GM18511 (cell line): ENCODE measurements around the gene SYT8.
"Not testable (repeated sequence)": the region's sequence is repeated elsewhere in the genome, so short reads cannot be mapped to it uniquely, and the experiment has no call there.

Experiments
- ATAC-seq: cut with Tn5 transposase; IDR thresholded peaks from one replicate; pipeline ENCODE4 v1.9.1; 2021; ENCODE audit warnings: mild to moderate bottlenecking, moderate library complexity; ENCODE audit not compliant: unreplicated experiment

Gene SYT8

DNA sequence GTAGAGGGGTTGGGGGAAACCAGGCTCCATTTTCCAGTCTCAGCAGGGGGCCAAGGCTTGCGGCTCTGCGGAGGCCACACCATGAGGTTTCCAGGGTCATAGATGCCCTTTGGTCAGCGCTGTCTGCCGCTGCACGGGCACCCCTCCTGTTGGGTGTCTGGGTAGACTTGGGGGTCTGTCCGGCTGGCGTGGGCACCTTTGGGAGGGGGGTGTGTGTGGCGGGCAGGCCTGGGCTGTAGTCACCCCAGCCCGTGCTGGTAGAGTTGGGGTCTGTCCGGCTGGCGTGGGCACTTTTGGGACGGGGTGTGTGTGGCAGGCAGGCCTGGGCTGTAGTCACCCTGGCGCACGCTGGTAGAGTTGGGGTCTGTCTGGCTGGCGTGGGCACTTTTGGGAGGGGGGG lies 36.7 kb downstream of the SYT8 start:
- ATAC-seq = no peak

GRCh38 chr11:1872267-1872985 lies 37.6 kb downstream of the SYT8 start:
- no peak for ATAC-seq

DNA sequence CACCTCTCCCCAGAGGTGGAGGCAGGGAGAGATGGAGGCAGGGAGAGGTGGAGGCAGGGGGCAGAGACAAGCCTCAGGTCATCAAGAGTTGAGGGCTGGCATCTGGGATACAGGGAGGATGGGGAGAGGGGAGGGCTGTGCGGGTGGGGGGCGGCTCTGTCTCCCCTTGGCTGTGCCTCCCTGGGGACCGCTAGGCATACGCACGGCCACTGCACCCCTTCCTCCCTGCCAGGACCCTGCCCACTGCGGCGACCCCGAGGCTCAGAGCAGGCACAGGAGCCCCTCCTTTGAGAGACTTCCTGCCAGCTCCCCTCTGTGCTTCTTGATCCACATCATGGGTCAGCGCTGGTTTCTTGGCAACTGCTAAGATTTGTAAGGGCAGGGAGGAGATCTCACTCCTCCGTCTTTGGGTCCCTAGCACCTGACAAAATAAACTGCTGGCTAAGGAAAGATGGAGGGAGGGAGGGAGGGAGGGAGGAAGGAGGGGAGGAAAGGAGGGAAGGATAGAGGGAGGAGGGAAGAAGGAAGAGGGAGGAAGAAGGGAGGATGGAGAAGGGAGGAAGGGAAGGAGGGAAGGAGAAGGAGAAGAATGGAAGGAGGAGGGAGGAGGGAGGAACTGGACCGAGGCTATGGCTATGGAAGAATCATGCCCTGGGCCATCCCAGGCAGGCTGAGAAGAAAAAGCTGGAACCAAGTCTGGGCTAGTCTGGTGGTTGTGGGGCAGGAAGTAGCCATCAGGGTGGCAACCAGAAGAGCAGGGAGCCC lies 38.4 kb downstream of the SYT8 start:
- no peak for ATAC-seq

GRCh38 chr11:1873813-1874150 lies 39.0 kb downstream of the SYT8 start:
- ATAC-seq = not testable (repeated sequence)

- ATAC-seq = not testable (repeated sequence)
Measured at GRCh38 chr11:1874441-1875092, 39.8 kb downstream of the SYT8 start.

DNA sequence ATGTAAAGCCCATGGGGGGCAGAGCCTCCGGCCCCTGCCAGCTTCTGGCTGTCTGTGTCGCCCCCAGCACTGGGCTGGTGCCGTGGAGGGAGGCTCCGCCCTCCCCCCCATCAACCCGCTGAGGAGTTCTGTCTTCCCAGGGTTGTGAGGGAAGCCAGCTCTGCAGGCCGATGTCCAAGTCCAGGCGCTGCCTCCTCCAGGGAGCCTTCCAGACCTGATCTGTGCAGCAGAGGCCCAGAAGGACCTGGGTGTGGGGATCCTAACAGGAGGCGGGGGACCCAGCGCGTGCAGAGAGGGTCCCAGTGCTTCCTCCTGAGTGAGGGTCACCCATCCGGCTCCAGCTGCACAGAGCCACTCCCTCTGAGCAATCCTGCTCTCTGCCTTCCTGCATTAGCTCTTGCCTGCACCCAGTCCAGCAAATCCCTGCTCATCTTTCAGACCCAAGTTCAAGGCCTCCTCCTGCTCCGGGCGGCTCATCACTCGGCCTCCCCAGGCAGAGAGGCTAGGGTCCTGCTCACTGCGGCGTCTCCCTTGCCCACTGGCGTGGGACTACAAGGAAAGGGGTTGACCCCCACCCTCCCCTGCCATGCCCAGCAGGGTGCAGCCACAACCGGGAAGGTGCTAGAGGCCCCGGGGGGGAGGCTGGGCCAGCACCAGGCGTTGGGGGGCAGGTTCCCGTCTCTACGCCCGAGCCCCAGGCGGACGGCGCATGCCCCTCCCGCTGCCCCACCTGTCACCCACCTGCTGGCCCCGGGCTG lies 40.5 kb downstream of the SYT8 start:
- no peak for ATAC-seq

- ATAC-seq = not testable (repeated sequence)
Measured at GRCh38 chr11:1875851-1876301, 41.1 kb downstream of the SYT8 start.

DNA sequence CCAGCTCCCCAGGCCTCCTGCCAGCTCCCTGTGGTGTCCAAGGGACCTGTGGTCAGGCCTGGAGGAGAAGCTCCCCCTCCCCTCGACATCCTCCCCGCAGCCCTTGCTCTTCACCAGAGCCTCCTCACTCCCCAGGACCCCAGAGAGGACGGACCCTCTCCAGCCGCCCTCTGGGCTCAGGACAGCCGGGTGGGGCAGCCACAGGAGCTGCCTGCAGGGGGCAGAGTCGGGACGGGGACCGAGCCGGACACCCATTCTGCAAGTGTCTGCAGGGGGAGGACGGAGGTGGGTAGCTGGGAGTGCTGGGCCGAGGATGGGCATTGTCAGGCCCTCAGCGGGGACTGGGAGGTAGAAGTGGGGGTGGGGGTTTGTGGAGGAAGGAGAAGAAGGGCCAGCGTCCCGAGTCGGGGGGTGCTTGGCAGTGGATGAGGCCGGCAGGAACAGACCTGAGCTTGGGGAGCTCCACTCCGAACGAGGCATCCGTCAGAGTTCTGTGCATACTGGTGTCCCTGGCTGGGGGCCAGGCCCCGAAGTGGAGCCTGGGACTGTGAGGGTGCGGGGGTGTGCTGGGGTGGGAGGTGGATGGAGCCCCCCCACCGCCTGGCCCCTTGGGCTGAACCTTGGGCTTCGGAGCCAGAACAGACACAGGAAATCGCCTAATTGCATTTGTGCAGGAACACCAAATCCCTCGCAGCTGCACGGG lies 41.7 kb downstream of the SYT8 start:
- no peak for ATAC-seq

DNA sequence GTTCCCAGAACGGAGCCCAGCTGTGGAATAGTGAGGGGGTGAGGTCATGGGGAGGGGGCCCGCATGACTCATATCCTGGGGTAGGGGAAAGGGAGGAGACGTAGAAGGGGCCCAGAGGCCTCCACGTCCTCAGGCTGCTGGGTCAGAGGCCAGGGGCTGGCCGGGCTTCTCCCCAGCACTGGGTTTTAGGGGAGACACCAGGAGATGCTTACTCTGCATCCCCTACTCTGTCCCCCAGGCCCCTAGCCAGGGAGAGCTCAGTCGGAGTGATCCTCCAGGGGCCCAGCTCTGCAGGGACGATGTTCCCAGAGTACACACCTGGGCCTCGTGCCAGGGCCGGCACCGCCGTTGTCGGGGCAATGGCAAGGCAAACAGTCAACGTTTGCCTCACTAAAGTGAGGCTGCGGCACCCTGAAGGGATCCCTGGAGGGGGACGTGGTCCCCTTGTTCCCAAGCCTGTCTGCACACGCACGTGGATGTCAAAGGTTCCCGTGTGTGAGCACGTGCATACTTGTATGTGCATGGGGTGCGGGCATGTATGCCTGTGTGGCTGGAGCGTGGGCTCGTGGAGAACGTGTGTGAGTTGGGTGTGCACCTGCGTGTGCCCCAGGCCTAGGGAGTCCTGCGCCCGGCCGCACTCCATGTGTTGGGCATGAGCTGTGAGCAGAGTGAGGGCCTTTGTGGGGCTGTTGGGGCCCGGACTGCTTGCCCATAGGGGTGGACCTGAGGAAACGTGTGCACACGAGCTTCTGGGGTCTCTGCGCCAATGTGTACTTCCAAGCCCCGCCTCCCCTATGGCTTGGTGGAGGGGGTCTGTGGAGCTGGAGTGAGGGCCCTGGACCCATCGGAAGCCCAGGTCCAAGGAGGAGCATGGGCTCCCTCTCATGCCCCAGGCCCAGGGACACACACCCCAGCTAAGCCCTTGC lies 42.7 kb downstream of the SYT8 start:
- ATAC-seq = no peak

GRCh38 chr11:1878137-1879031 lies 43.6 kb downstream of the SYT8 start:
- ATAC-seq = no peak

DNA sequence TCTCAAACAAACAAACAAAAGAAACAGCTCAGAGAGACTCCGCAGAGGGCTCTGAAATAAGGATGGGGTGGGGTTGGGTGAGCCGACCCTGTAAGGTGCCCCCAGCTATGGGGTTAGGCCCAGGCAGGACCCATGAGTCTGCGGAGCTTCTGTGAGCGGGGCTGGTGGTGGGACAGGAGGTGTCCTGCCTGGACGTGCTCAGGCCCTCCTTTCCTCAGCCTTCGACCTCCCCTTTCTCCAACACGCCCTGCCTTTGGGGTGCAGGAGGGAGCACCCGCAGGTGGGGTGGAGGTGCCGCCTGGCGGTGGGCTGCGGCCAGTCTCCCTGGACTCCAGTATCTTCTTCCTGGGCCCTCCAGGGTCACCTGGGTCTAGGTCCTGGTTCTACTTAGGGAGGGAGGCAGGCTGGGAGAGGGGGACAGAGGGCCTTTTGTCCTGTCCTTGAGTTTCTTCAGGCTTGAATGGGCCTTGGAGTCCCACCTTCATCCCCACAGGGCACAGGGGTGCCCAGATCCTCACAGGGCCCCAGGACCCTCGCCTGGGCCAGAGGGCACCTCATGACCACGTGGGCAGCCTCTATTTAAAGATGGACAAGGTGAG lies 44.7 kb downstream of the SYT8 start:
- ATAC-seq = no peak

DNA sequence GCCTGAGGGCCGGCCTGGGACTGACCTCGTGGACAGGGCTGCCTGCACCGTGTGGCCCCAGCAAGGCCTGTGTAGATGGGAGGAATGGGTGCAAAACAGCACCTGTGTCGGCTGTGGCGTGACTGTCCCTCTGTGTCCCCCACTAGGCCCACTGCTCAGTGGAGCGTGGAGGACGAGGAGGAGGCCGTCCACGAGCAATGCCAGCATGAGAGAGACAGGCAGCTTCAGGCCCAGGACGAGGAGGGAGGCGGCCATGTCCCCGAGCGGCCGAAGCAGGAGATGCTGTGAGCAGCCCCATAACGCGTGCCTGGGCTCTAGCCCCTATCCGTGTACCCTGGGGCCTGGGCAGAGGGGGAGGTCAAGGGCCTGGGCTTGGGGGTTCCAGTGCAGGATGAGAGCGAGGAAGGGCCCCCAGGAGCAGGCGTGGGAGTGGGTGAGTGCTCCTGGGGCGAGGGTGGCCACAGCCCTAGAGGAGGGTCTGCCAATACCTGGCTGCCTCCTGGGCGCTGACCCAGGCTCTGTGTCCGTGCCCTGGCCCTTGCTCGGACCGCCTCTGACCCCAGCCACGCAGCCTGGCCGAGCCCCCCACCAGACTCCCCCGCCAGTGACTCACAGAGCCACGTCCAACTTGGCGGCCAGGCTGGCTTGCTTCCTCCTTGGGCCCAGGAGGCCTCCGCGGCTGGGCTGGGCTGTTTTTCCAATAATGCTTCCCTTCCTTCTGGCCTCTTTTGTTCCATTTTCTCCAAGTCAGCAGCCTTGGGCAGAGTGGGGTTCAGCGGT lies 45.3 kb downstream of the SYT8 start:
- no peak for ATAC-seq

DNA sequence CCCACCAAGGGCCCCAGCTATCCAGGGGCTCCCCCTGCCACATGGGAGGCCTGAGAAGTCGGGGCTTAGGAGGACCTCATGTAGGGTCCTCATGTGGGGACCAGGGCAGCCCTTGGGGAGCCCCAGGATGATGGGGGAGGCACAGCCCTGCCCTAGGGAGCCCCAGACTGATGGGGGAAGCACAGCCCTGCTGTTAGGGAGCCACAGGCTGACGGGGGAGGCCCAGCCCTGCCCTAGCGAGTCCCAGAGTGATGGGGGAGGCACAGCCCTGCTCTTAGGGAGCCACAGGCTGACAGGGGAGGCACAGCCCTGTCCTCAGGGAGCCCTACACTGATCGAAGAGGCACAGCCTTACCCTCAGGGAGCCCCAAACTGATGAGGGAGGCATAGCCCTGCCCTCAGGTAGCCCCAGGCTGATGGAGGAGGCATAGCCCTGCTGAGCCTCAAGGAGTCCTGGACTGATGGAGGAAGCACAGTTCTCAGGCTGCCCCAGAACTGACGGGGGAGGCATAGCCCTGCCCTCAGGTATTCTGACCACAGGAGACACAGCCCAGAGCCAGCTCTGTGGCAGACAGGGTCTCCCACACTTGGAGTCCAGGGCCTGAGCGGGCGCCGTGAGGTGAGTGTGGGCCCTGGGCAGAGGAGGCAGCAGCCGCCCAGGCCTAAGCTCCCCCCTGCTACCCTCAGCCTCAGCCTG lies 46.1 kb downstream of the SYT8 start:
- no peak for ATAC-seq

DNA sequence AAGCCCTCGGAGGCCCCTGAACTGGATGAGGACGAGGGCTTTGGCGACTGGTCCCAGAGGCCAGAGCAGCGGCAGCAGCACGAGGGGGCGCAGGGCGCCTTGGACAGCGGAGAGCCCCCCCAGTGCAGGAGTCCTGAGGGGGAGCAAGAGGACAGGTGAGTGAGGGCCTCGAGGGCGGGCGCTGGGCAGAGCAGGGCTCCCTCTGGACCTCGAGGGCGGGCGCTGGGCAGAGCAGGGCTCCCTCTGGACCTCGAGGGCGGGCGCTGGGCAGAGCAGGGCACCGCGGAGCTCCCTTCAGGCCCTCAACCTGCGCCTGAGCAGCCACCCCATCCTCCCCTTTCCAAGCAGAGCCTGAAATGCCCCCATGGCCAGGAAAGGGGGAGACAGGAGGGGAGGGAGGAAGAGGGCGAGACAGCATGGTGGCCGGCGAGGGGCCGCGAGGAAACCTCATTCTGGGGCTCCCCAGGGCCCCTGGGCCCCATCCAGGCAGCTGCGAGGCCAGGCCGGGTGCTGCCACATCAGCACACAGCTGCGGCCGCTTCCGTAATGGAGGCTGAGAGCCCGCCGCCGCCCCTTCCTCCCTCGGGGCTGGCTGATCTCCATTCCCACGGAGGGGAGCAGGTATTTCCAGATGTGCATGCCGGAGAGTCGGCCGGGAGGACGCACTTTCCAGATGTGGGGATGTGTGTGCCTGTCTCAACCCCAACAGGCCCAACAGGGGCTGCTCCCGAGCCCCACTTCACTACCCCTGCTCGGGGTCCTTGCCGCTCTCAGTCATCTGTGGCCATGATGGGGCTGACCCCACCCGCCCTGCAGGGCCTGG lies 46.9 kb downstream of the SYT8 start:
- no peak for ATAC-seq

- no peak for ATAC-seq
Measured at GRCh38 chr11:1882265-1883238, 47.8 kb downstream of the SYT8 start.
